ENCODE data around the gene MRPL4.

GRCh38 chr19:10230861-10231611 is 21.0 kb upstream of the MRPL4 start, which contains the start of gene S1PR2:
- TF ChIP-seq CTCF (IDR thresholded peaks at IDR 0.05; ENCODE audit: low read depth, low read length, missing input control) = no peak
- TF ChIP-seq EGR1 (IDR thresholded peaks at IDR 0.05; ENCODE audit: low read depth in 2 of 2) = no peak
- no peak for TF ChIP-seq ATF3 (IDR thresholded peaks at IDR 0.05)
- TF ChIP-seq GABPA (IDR thresholded peaks at IDR 0.05 in 1 of 2, conservative IDR thresholded peaks at IDR 0.05 in 1 of 2) = no peak
- no peak for TF ChIP-seq FOXA2 (IDR thresholded peaks at IDR 0.05)
- no peak for TF ChIP-seq TAF1 (conservative IDR thresholded peaks at IDR 0.05)
- no peak for TF ChIP-seq REST (IDR thresholded peaks at IDR 0.05)
- TF ChIP-seq MAX (IDR thresholded peaks at IDR 0.05) = no peak
- no peak for TF ChIP-seq RAD21 (IDR thresholded peaks at IDR 0.05)
- no peak for TF ChIP-seq JUND (IDR thresholded peaks at IDR 0.05)
- TF ChIP-seq RXRA (IDR thresholded peaks at IDR 0.05) = no peak
- TF ChIP-seq ZBTB33 (IDR thresholded peaks at IDR 0.05) = no peak
- no peak for TF ChIP-seq YY1 (IDR thresholded peaks at IDR 0.05)
- no peak for TF ChIP-seq NR2F2 (IDR thresholded peaks at IDR 0.05)

Data from liver (tissue), 3 donors.